ENCODE results near the gene TRMT5.
A peak's percentile ranks its signal among the peaks of the same experiment; 100 is the strongest.

Gene TRMT5

GRCh38 chr14:60972295-60972694 is 8.6 kb downstream of the TRMT5 start:
- Histone ChIP-seq H4K91ac (ENCODE audit: low read length) (no peak overlapping the region), H2AK5ac (ENCODE audit: low read length, severe bottlenecking) (no peak overlapping the region), H3K79me1 (replicated peaks; ENCODE audit: low read length, poor library complexity, severe bottlenecking) (peaks cover 13% of the 10 kb centered on the region), H2BK120ac (ENCODE audit: low read depth, low read length) (no peak overlapping the region), H3K14ac (ENCODE audit: low read length in 2 of 2) (no peak overlapping the region), H2AFZ (ENCODE audit: low read depth, low read length) (no peak overlapping the region), H3K4me3 (ENCODE audit: insufficient read depth in 1 of 2, low read depth in 1 of 2, low read length in 2 of 2) (no peak overlapping the region), H3K4ac (ENCODE audit: low read depth in 1 of 2, low read length in 2 of 2) (no peak overlapping the region), H3K4me2 (ENCODE audit: low read length, poor library complexity, severe bottlenecking) (no peak overlapping the region), H2BK15ac (ENCODE audit: low read depth, poor library complexity, severe bottlenecking) (no peak overlapping the region), H2BK5ac (ENCODE audit: low read depth, low read length, poor library complexity, severe bottlenecking) (no peak overlapping the region), H3K18ac (ENCODE audit: low read depth in 1 of 2, low read length in 2 of 2) (peak overlapping the region in 1 of 2 experiments; percentile 8), H3K23ac (ENCODE audit: low read length in 2 of 2) (no peak overlapping the region), H3K9me3 (ENCODE audit: control insufficient read depth, low read length) (no peaks in the 10 kb centered on the region), H3K4me1 (ENCODE audit: control insufficient read depth, insufficient read depth, low read depth, low read length) (no peaks in the 10 kb centered on the region), H3K27me3 (ENCODE audit: control insufficient read depth in 1 of 2, insufficient read depth in 1 of 2, low read length in 2 of 2) (no peaks in the 10 kb centered on the region), H3K27ac (ENCODE audit: low read length, poor library complexity, severe bottlenecking) (no peak overlapping the region), H3K36me3 (ENCODE audit: control insufficient read depth in 1 of 2, insufficient read depth in 2 of 2, low read depth in 1 of 2, low read length in 2 of 2) (peaks cover 6 to 49% of the 10 kb centered on the region in 2 experiments), H4K8ac (ENCODE audit: low read length) (no peak overlapping the region), H2BK12ac (ENCODE audit: low read length in 2 of 2) (no peak overlapping the region), H3K9ac (ENCODE audit: low read length) (no peak overlapping the region)
- DNase-seq = no peak
- WGBS = over 99% methylated on average over 12 of the region's 15 CpGs

GRCh38 chr14:60971271-60971670 is 9.6 kb downstream of the TRMT5 start:
- no peak overlapping the region for H2BK15ac ChIP-seq (ENCODE audit: low read depth, poor library complexity, severe bottlenecking)
- H2AK5ac ChIP-seq (ENCODE audit: low read length, severe bottlenecking) = no peak overlapping the region
- H3K79me1 ChIP-seq (replicated peaks; ENCODE audit: low read length, poor library complexity, severe bottlenecking) = peaks cover 13% of the 10 kb centered on the region
- H3K4me1 ChIP-seq (ENCODE audit: control insufficient read depth, insufficient read depth, low read depth, low read length) = no peaks in the 10 kb centered on the region
- peaks cover 6 to 38% of the 10 kb centered on the region in 2 experiments for H3K36me3 ChIP-seq (ENCODE audit: control insufficient read depth in 1 of 2, insufficient read depth in 2 of 2, low read depth in 1 of 2, low read length in 2 of 2)
- H2BK12ac ChIP-seq (ENCODE audit: low read length in 2 of 2) = no peak overlapping the region
- H3K23ac ChIP-seq (ENCODE audit: low read length in 2 of 2) = no peak overlapping the region
- H3K14ac ChIP-seq (ENCODE audit: low read length in 2 of 2) = no peak overlapping the region
- no peak overlapping the region for H2AFZ ChIP-seq (ENCODE audit: low read depth, low read length)
- no peak overlapping the region for H3K4me3 ChIP-seq (ENCODE audit: insufficient read depth in 1 of 2, low read depth in 1 of 2, low read length in 2 of 2)
- H3K18ac ChIP-seq (ENCODE audit: low read depth in 1 of 2, low read length in 2 of 2) = no peak overlapping the region
- no peaks in the 10 kb centered on the region for H3K27me3 ChIP-seq (ENCODE audit: control insufficient read depth in 1 of 2, insufficient read depth in 1 of 2, low read length in 2 of 2)
- no peak for DNase-seq
- H4K8ac ChIP-seq (ENCODE audit: low read length) = no peak overlapping the region
- no peak overlapping the region for H4K91ac ChIP-seq (ENCODE audit: low read length)
- WGBS = 40% methylated on average over 2 of the region's 2 CpGs
- H3K9me3 ChIP-seq (ENCODE audit: control insufficient read depth, low read length) = no peaks in the 10 kb centered on the region
- no peak overlapping the region for H2BK120ac ChIP-seq (ENCODE audit: low read depth, low read length)
- no peak overlapping the region for H2BK5ac ChIP-seq (ENCODE audit: low read depth, low read length, poor library complexity, severe bottlenecking)
- H3K27ac ChIP-seq (ENCODE audit: low read length, poor library complexity, severe bottlenecking) = no peak overlapping the region
- H3K4ac ChIP-seq (ENCODE audit: low read depth in 1 of 2, low read length in 2 of 2) = no peak overlapping the region
- no peak overlapping the region for H3K4me2 ChIP-seq (ENCODE audit: low read length, poor library complexity, severe bottlenecking)
- H3K9ac ChIP-seq (ENCODE audit: low read length) = no peak overlapping the region

GRCh38 chr14:60970146-60970545 is 10.7 kb downstream of the TRMT5 start:
- no peak overlapping the region for H2BK15ac ChIP-seq (ENCODE audit: low read depth, poor library complexity, severe bottlenecking)
- H3K27ac ChIP-seq (ENCODE audit: low read length, poor library complexity, severe bottlenecking) = peak overlapping the region; percentile 45
- H4K8ac ChIP-seq (ENCODE audit: low read length) = no peak overlapping the region
- no peak overlapping the region for H2BK12ac ChIP-seq (ENCODE audit: low read length in 2 of 2)
- H3K14ac ChIP-seq (ENCODE audit: low read length in 2 of 2) = no peak overlapping the region
- no peak overlapping the region for H2BK5ac ChIP-seq (ENCODE audit: low read depth, low read length, poor library complexity, severe bottlenecking)
- DNase-seq = no peak
- H3K23ac ChIP-seq (ENCODE audit: low read length in 2 of 2) = no peak overlapping the region
- no peak overlapping the region for H3K18ac ChIP-seq (ENCODE audit: low read depth in 1 of 2, low read length in 2 of 2)
- no peaks in the 10 kb centered on the region for H3K27me3 ChIP-seq (ENCODE audit: control insufficient read depth in 1 of 2, insufficient read depth in 1 of 2, low read length in 2 of 2)
- WGBS = 100% methylated on average over 1 of the region's 2 CpGs
- H3K36me3 ChIP-seq (ENCODE audit: control insufficient read depth in 1 of 2, insufficient read depth in 2 of 2, low read depth in 1 of 2, low read length in 2 of 2) = peaks cover 3 to 27% of the 10 kb centered on the region in 2 experiments
- H3K79me1 ChIP-seq (replicated peaks; ENCODE audit: low read length, poor library complexity, severe bottlenecking) = peaks cover 10% of the 10 kb centered on the region
- H3K4me3 ChIP-seq (ENCODE audit: insufficient read depth in 1 of 2, low read depth in 1 of 2, low read length in 2 of 2) = no peak overlapping the region
- H3K9ac ChIP-seq (ENCODE audit: low read length) = no peak overlapping the region
- no peak overlapping the region for H2AFZ ChIP-seq (ENCODE audit: low read depth, low read length)
- H3K9me3 ChIP-seq (ENCODE audit: control insufficient read depth, low read length) = no peaks in the 10 kb centered on the region
- no peak overlapping the region for H3K4me2 ChIP-seq (ENCODE audit: low read length, poor library complexity, severe bottlenecking)
- H4K91ac ChIP-seq (ENCODE audit: low read length) = no peak overlapping the region
- H2BK120ac ChIP-seq (ENCODE audit: low read depth, low read length) = no peak overlapping the region
- H3K4ac ChIP-seq (ENCODE audit: low read depth in 1 of 2, low read length in 2 of 2) = no peak overlapping the region
- H2AK5ac ChIP-seq (ENCODE audit: low read length, severe bottlenecking) = no peak overlapping the region
- H3K4me1 ChIP-seq (ENCODE audit: control insufficient read depth, insufficient read depth, low read depth, low read length) = peaks cover 1% of the 10 kb centered on the region

GRCh38 chr14:60968671-60969070 is 12.2 kb downstream of the TRMT5 start:
- Histone ChIP-seq H2BK12ac (ENCODE audit: low read length in 2 of 2) (no peak overlapping the region), H2AK5ac (ENCODE audit: low read length, severe bottlenecking) (peak overlapping the region; percentile 81), H3K18ac (ENCODE audit: low read depth in 1 of 2, low read length in 2 of 2) (no peak overlapping the region), H2AFZ (ENCODE audit: low read depth, low read length) (no peak overlapping the region), H3K9me3 (ENCODE audit: control insufficient read depth, low read length) (no peaks in the 10 kb centered on the region), H2BK5ac (ENCODE audit: low read depth, low read length, poor library complexity, severe bottlenecking) (peak overlapping the region; percentile 25), H3K14ac (ENCODE audit: low read length in 2 of 2) (no peak overlapping the region), H3K27ac (ENCODE audit: low read length, poor library complexity, severe bottlenecking) (peak overlapping the region; percentile 56), H2BK15ac (ENCODE audit: low read depth, poor library complexity, severe bottlenecking) (no peak overlapping the region), H3K79me1 (replicated peaks; ENCODE audit: low read length, poor library complexity, severe bottlenecking) (peaks cover 8% of the 10 kb centered on the region), H3K36me3 (ENCODE audit: control insufficient read depth in 1 of 2, insufficient read depth in 2 of 2, low read depth in 1 of 2, low read length in 2 of 2) (peaks cover 3 to 12% of the 10 kb centered on the region in 2 experiments), H3K4me2 (ENCODE audit: low read length, poor library complexity, severe bottlenecking) (no peak overlapping the region), H4K8ac (ENCODE audit: low read length) (no peak overlapping the region), H3K9ac (ENCODE audit: low read length) (no peak overlapping the region), H4K91ac (ENCODE audit: low read length) (no peak overlapping the region), H2BK120ac (ENCODE audit: low read depth, low read length) (no peak overlapping the region), H3K4me3 (ENCODE audit: insufficient read depth in 1 of 2, low read depth in 1 of 2, low read length in 2 of 2) (no peak overlapping the region), H3K27me3 (ENCODE audit: control insufficient read depth in 1 of 2, insufficient read depth in 1 of 2, low read length in 2 of 2) (no peaks in the 10 kb centered on the region), H3K4me1 (ENCODE audit: control insufficient read depth, insufficient read depth, low read depth, low read length) (peaks cover 1% of the 10 kb centered on the region), H3K4ac (ENCODE audit: low read depth in 1 of 2, low read length in 2 of 2) (no peak overlapping the region), H3K23ac (ENCODE audit: low read length in 2 of 2) (no peak overlapping the region)
- no peak for DNase-seq

Measured in mesenchymal stem cell (in vitro differentiated cells and primary cell).